ENCODE results near the gene PEX14.

PEX14 gene

GRCh38 chr1:10635992-10636391 lies 161.2 kb downstream of the PEX14 start:
- Histone ChIP-seq H3K36me3 (ENCODE audit: control insufficient read depth in 1 of 2, insufficient read depth in 2 of 2, low read depth in 1 of 2, low read length in 2 of 2) (peaks cover 3 to 24% of the 10 kb centered on the region in 2 experiments), H2BK120ac (ENCODE audit: low read depth, low read length) (no peak overlapping the region), H3K9ac (ENCODE audit: low read length) (no peak overlapping the region), H3K4me3 (ENCODE audit: insufficient read depth in 1 of 2, low read depth in 1 of 2, low read length in 2 of 2) (no peak overlapping the region), H3K27ac (ENCODE audit: low read length, poor library complexity, severe bottlenecking) (no peak overlapping the region), H3K4ac (ENCODE audit: low read depth in 1 of 2, low read length in 2 of 2) (no peak overlapping the region), H4K91ac (ENCODE audit: low read length) (no peak overlapping the region), H2AFZ (ENCODE audit: low read depth, low read length) (no peak overlapping the region), H2BK15ac (ENCODE audit: low read depth, poor library complexity, severe bottlenecking) (no peak overlapping the region), H3K14ac (ENCODE audit: low read length in 2 of 2) (no peak overlapping the region), H2BK5ac (ENCODE audit: low read depth, low read length, poor library complexity, severe bottlenecking) (no peak overlapping the region), H2BK12ac (ENCODE audit: low read length in 2 of 2) (no peak overlapping the region), H3K18ac (ENCODE audit: low read depth in 1 of 2, low read length in 2 of 2) (no peak overlapping the region), H4K8ac (ENCODE audit: low read length) (no peak overlapping the region), H3K23ac (ENCODE audit: low read length in 2 of 2) (no peak overlapping the region), H3K27me3 (ENCODE audit: control insufficient read depth in 1 of 2, insufficient read depth in 1 of 2, low read length in 2 of 2) (peaks cover 0 to 33% of the 10 kb centered on the region in 2 experiments), H3K4me2 (ENCODE audit: low read length, poor library complexity, severe bottlenecking) (no peak overlapping the region), H2AK5ac (ENCODE audit: low read length, severe bottlenecking) (no peak overlapping the region), H3K79me1 (replicated peaks; ENCODE audit: low read length, poor library complexity, severe bottlenecking) (peaks cover 2% of the 10 kb centered on the region), H3K4me1 (ENCODE audit: control insufficient read depth, insufficient read depth, low read depth, low read length) (peaks cover 37% of the 10 kb centered on the region), H3K9me3 (ENCODE audit: control insufficient read depth, low read length) (no peaks in the 10 kb centered on the region)
- WGBS, result 96% methylated on average over 18 of the region's 18 CpGs
- DNase-seq, result no peak

GRCh38 chr1:10637400-10637799 lies 162.7 kb downstream of the PEX14 start:
- Histone ChIP-seq H2AFZ (ENCODE audit: low read depth, low read length) (no peak overlapping the region), H3K4me1 (ENCODE audit: control insufficient read depth, insufficient read depth, low read depth, low read length) (peaks cover 33% of the 10 kb centered on the region), H2AK5ac (ENCODE audit: low read length, severe bottlenecking) (no peak overlapping the region), H3K4ac (ENCODE audit: low read depth in 1 of 2, low read length in 2 of 2) (no peak overlapping the region), H3K36me3 (ENCODE audit: control insufficient read depth in 1 of 2, insufficient read depth in 2 of 2, low read depth in 1 of 2, low read length in 2 of 2) (peaks cover 0 to 15% of the 10 kb centered on the region in 2 experiments), H2BK5ac (ENCODE audit: low read depth, low read length, poor library complexity, severe bottlenecking) (no peak overlapping the region), H3K14ac (ENCODE audit: low read length in 2 of 2) (no peak overlapping the region), H3K9me3 (ENCODE audit: control insufficient read depth, low read length) (no peaks in the 10 kb centered on the region), H3K4me2 (ENCODE audit: low read length, poor library complexity, severe bottlenecking) (no peak overlapping the region), H3K27me3 (ENCODE audit: control insufficient read depth in 1 of 2, insufficient read depth in 1 of 2, low read length in 2 of 2) (peaks cover 0 to 33% of the 10 kb centered on the region in 2 experiments), H3K23ac (ENCODE audit: low read length in 2 of 2) (no peak overlapping the region), H4K91ac (ENCODE audit: low read length) (no peak overlapping the region), H2BK15ac (ENCODE audit: low read depth, poor library complexity, severe bottlenecking) (no peak overlapping the region), H3K4me3 (ENCODE audit: insufficient read depth in 1 of 2, low read depth in 1 of 2, low read length in 2 of 2) (no peak overlapping the region), H3K18ac (ENCODE audit: low read depth in 1 of 2, low read length in 2 of 2) (no peak overlapping the region), H3K79me1 (replicated peaks; ENCODE audit: low read length, poor library complexity, severe bottlenecking) (no peaks in the 10 kb centered on the region), H4K8ac (ENCODE audit: low read length) (no peak overlapping the region), H3K27ac (ENCODE audit: low read length, poor library complexity, severe bottlenecking) (no peak overlapping the region), H2BK12ac (ENCODE audit: low read length in 2 of 2) (no peak overlapping the region), H2BK120ac (ENCODE audit: low read depth, low read length) (no peak overlapping the region), H3K9ac (ENCODE audit: low read length) (no peak overlapping the region)
- WGBS, result 91% methylated on average over 9 of the region's 9 CpGs
- DNase-seq, result no peak

- Histone ChIP-seq H2BK12ac (ENCODE audit: low read length in 2 of 2) (no peak overlapping the region), H3K27me3 (ENCODE audit: control insufficient read depth in 1 of 2, insufficient read depth in 1 of 2, low read length in 2 of 2) (peaks cover 0 to 33% of the 10 kb centered on the region in 2 experiments), H3K79me1 (replicated peaks; ENCODE audit: low read length, poor library complexity, severe bottlenecking) (no peaks in the 10 kb centered on the region), H3K27ac (ENCODE audit: low read length, poor library complexity, severe bottlenecking) (no peak overlapping the region), H2BK120ac (ENCODE audit: low read depth, low read length) (no peak overlapping the region), H2AFZ (ENCODE audit: low read depth, low read length) (no peak overlapping the region), H3K18ac (ENCODE audit: low read depth in 1 of 2, low read length in 2 of 2) (no peak overlapping the region), H4K8ac (ENCODE audit: low read length) (no peak overlapping the region), H3K36me3 (ENCODE audit: control insufficient read depth in 1 of 2, insufficient read depth in 2 of 2, low read depth in 1 of 2, low read length in 2 of 2) (peaks cover 0 to 15% of the 10 kb centered on the region in 2 experiments), H3K4me1 (ENCODE audit: control insufficient read depth, insufficient read depth, low read depth, low read length) (peaks cover 30% of the 10 kb centered on the region), H3K23ac (ENCODE audit: low read length in 2 of 2) (no peak overlapping the region), H3K9ac (ENCODE audit: low read length) (no peak overlapping the region), H3K4me2 (ENCODE audit: low read length, poor library complexity, severe bottlenecking) (peak overlapping the region; percentile 76), H3K4me3 (ENCODE audit: insufficient read depth in 1 of 2, low read depth in 1 of 2, low read length in 2 of 2) (peak overlapping the region in 1 of 2 experiments; percentile 51), H2AK5ac (ENCODE audit: low read length, severe bottlenecking) (no peak overlapping the region), H2BK15ac (ENCODE audit: low read depth, poor library complexity, severe bottlenecking) (peak overlapping the region; percentile 9), H3K14ac (ENCODE audit: low read length in 2 of 2) (no peak overlapping the region), H4K91ac (ENCODE audit: low read length) (no peak overlapping the region), H3K4ac (ENCODE audit: low read depth in 1 of 2, low read length in 2 of 2) (no peak overlapping the region), H3K9me3 (ENCODE audit: control insufficient read depth, low read length) (no peaks in the 10 kb centered on the region), H2BK5ac (ENCODE audit: low read depth, low read length, poor library complexity, severe bottlenecking) (no peak overlapping the region)
- no peak for DNase-seq
- 51% methylated on average over 23 of the region's 29 CpGs for WGBS
These were observed 163.2 kb downstream of the PEX14 start for GRCh38 chr1:10637834-10638558.

DNA sequence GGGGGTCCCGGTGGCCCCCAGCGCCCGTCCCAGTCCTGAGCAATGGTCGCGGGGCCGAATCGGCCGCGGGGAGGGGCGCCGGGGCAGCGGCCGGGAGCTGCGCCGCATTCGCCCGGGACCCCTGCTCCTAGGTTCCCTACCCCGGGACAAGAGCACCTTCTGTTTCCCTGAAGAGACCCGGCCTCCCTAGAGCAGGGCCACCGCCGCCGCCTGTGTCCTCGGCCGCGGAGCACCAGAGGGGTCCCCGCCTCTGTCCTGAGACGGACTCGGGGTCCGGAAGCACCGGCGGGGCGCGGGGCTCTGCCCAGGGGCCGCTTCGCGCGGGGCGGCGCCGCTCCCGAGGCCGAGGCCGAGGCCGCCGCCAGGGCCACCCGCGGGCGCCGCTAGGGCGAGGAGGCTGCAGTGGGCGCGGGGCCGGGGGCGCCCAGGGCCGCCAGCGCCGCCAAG lies 163.8 kb downstream of the PEX14 start:
- Histone ChIP-seq H2BK15ac (ENCODE audit: low read depth, poor library complexity, severe bottlenecking) (no peak overlapping the region), H3K4me1 (ENCODE audit: control insufficient read depth, insufficient read depth, low read depth, low read length) (peaks cover 30% of the 10 kb centered on the region)
- 21% methylated on average over 26 of the region's 57 CpGs for WGBS

More for the DNA sequence above, 163.8 kb downstream of the PEX14 start:
- no peak overlapping the region for H2BK5ac ChIP-seq (ENCODE audit: low read depth, low read length, poor library complexity, severe bottlenecking)
- no peak overlapping the region for H3K23ac ChIP-seq (ENCODE audit: low read length in 2 of 2)
- no peak overlapping the region for H3K14ac ChIP-seq (ENCODE audit: low read length in 2 of 2)
- no peak overlapping the region for H3K4ac ChIP-seq (ENCODE audit: low read depth in 1 of 2, low read length in 2 of 2)
- no peak overlapping the region for H3K9ac ChIP-seq (ENCODE audit: low read length)
- H3K27me3 ChIP-seq (ENCODE audit: control insufficient read depth in 1 of 2, insufficient read depth in 1 of 2, low read length in 2 of 2), result peaks cover 0 to 33% of the 10 kb centered on the region in 2 experiments
- H3K4me2 ChIP-seq (ENCODE audit: low read length, poor library complexity, severe bottlenecking), result peak overlapping the region; percentile 76
- no peak overlapping the region for H2BK12ac ChIP-seq (ENCODE audit: low read length in 2 of 2)
- no peak overlapping the region for H2BK120ac ChIP-seq (ENCODE audit: low read depth, low read length)
- no peak overlapping the region for H3K18ac ChIP-seq (ENCODE audit: low read depth in 1 of 2, low read length in 2 of 2)
- H3K4me3 ChIP-seq (ENCODE audit: insufficient read depth in 1 of 2, low read depth in 1 of 2, low read length in 2 of 2), result peak overlapping the region in 1 of 2 experiments; percentile 51
- H3K27ac ChIP-seq (ENCODE audit: low read length, poor library complexity, severe bottlenecking), result no peak overlapping the region
- no peak overlapping the region for H2AFZ ChIP-seq (ENCODE audit: low read depth, low read length)
- no peak overlapping the region for H4K8ac ChIP-seq (ENCODE audit: low read length)
- DNase-seq, result no peak
- no peaks in the 10 kb centered on the region for H3K79me1 ChIP-seq (replicated peaks; ENCODE audit: low read length, poor library complexity, severe bottlenecking)
- peaks cover 0 to 10% of the 10 kb centered on the region in 2 experiments for H3K36me3 ChIP-seq (ENCODE audit: control insufficient read depth in 1 of 2, insufficient read depth in 2 of 2, low read depth in 1 of 2, low read length in 2 of 2)
- no peak overlapping the region for H2AK5ac ChIP-seq (ENCODE audit: low read length, severe bottlenecking)
- H4K91ac ChIP-seq (ENCODE audit: low read length), result no peak overlapping the region
- no peaks in the 10 kb centered on the region for H3K9me3 ChIP-seq (ENCODE audit: control insufficient read depth, low read length)

Data from mesenchymal stem cell (in vitro differentiated cells and primary cell).